Gastrocnemius medialis (tissue), 4 donors: ENCODE results near the gene PTPRJ.

Experiments
- CTCF ChIP-seq, 5 experiments: fragments of 450-650 bp in 3 of 5; fragments of 200-600 bp in 2 of 5; sonication (generic) in 2 of 5; IDR thresholded peaks in 4 of 5; conservative IDR thresholded peaks in 1 of 5; 1 replicate in 4 of 5; 2 replicates in 1 of 5; pipeline ENCODE4 v1.5.1; 2016 to 2019; ENCODE audit warnings: antibody characterized with exemption in 5 of 5, mild to moderate bottlenecking in 3 of 5, moderate library complexity in 3 of 5
- POLR2A ChIP-seq, 2 donors: fragments of 450-650 bp; IDR thresholded peaks; one replicate each; pipeline ENCODE4 v1.6.1; 2017; ENCODE audit warnings: antibody characterized with exemption in 2 of 2, mild to moderate bottlenecking in 2 of 2, moderate library complexity in 2 of 2

- TF ChIP-seq CTCF (IDR thresholded peaks at IDR 0.05 in 4 of 5, conservative IDR thresholded peaks at IDR 0.05 in 1 of 5) (no peak), POLR2A (IDR thresholded peaks at IDR 0.05) (no peak)
Observed at GRCh38 chr11:48025293-48025983, 45.1 kb downstream of the PTPRJ start.
